ENCODE results near the gene UMOD.
A peak's percentile ranks its signal among the peaks of the same experiment; 100 is the strongest.

The UMOD gene

GRCh38 chr16:20298452-20298851 is 54.1 kb downstream of the UMOD start:
- DNase-seq, result no peak

DNA sequence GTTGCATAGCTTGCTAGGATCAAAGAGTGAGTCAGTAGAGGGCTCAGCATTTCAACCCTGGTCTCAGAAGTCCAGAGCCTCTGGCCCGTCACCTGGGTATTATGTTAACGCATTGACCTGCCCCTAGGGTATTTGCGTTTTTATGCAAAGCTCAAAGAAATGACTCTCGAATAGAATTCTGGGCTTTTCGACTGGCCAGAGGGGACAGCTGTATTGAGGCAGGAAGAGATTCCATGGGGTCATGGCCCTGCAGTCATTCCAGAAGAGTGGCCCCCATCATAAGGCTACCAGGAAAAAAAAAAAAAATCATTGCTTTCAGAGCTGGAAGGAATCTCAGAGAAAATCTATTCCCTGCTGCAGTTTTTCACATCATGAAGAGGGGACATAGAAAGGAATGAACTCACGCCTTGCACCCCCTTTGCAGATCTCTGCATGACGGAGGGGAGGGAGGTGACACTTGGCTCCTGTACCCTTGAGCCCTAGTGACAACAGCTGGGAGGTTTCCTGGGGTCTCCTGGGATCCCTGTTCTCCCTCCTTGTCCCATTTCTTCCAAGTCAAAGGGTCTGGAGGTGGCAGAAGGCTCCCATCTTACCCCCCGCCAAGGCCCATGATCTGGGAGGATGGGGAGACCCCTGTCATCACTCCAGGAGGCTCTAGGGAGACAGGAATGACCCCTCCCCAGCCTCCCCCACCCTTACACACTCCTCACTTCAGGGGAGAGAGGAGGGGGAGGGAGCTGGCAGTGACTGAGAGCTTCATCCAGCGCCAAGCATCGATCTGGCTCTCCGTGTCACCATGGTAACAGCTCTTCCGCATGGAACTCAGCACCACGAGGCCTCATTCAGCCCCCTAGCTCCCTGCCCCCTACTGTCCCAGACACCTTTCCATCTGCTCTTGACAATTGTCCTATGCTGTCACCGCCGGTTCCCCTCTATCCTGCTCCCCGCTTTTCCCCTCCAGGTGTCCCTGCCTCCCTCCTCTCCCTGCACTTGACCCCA is 61.0 kb downstream of the UMOD start:
- peak; percentile 18 for DNase-seq

DNA sequence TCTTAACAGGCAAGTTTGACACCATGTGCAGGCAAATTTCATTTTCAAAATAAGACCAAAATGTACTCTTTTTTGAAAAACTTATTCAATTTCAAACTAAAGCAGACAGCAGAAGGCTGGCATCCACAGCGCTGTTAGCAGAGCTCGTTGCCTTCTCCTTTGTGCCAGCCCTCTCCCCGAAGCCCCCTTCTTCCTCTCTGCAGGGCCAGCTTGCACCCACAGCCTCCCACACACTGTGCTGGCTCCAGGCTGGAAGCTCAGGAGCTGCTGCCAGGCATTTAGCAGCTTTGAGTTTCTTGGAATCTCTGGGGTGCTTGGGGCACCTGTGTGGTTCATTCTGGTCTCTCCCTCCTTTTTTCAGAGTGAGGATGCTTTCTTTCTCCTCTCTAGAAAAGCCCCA is 62.9 kb downstream of the UMOD start:
- no peak for DNase-seq

GRCh38 chr16:20285993-20286499 is 66.5 kb downstream of the UMOD start:
- no peak for DNase-seq

Measured in NCI-H1105 (cell line).